A549 (cell line): ENCODE results near the gene SCGB1A1. TPM values are rescaled to one million over a fixed set of nuclear protein-coding genes. Genes with fewer than 3 reads are reported as not detected.

Source experiments
- ATAC-seq, 2 experiments: fragments of 200-7000 bp in 1 of 2; fragments of >200 bp in 1 of 2; cut with Nextera tagmentation in 1 of 2; cut with Tn5 transposase in 1 of 2; 3 replicates each; pipeline versions ENCODE4 v1.8.0 to v1.9.1; 2018 to 2020; ENCODE audit warnings: mild to moderate bottlenecking in 1 of 2, moderate library complexity in 1 of 2
- CTCF ChIA-PET: fragments of 300-600 bp; sonication (Branson Sonifier 250); formaldehyde crosslinking; extraction: SDS; loops from one replicate; lab custom pipeline; 2021; ENCODE audit warnings: antibody characterized with exemption, inconsistent platforms; lab: Yijun Ruan, JAX
- POLR2A ChIA-PET: fragments of 350-600 bp; formaldehyde crosslinking; extraction: SDS; loops from one replicate; lab custom pipeline; 2021; ENCODE audit warnings: antibody characterized with exemption, inconsistent platforms; lab: Yijun Ruan, JAX
- DNase-seq, 2 experiments: peaks; one replicate each; pipeline versions ENCODE4 v3.0.0 to v3.0.0-alpha.2; 2011 to 2016; ENCODE audit warnings: low read depth in 1 of 2, low spot score in 1 of 2
- FAIRE-seq: peaks from 2 replicates; lab custom pipeline; 2011; peaks lifted over from hg19 to GRCh38; lab: Jason Lieb, UNC
- H3K27ac ChIP-seq, 2 experiments: fragments of >200 bp; sonication (Bioruptor Twin); formaldehyde crosslinking; 3 replicates each; pipeline ENCODE4 v1.5.1; 2016 to 2017
- H3K4me1 ChIP-seq: fragments of >200 bp; sonication (Bioruptor Twin); formaldehyde crosslinking; 3 replicates; pipeline ENCODE4 v1.6.1; 2016
- H3K4me2 ChIP-seq: fragments of >200 bp; sonication (Bioruptor Twin); formaldehyde crosslinking; 3 replicates; pipeline ENCODE4 v1.6.1; 2016
- H3K4me3 ChIP-seq: fragments of >200 bp; sonication (Bioruptor Twin); formaldehyde crosslinking; 3 replicates; pipeline ENCODE4 v1.5.1; 2016
- H3K9me3 ChIP-seq: fragments of >200 bp; sonication (Bioruptor Twin); formaldehyde crosslinking; 3 replicates; pipeline ENCODE4 v1.6.1; 2016
- CEBPB ChIP-seq, 2 experiments: fragments of >200 bp in 1 of 2; sonication (Bioruptor Twin) in 1 of 2; formaldehyde crosslinking in 1 of 2; IDR thresholded peaks; 2 replicates each; pipeline ENCODE4 v1.6.1; 2012 to 2016
- CHD2 ChIP-seq: fragments of 150-350 bp; IDR thresholded peaks from 2 replicates; pipeline ENCODE4 v1.6.1; 2014; ENCODE audit warnings: low read length; ENCODE audit not compliant: partially characterized antibody
- EHMT2 ChIP-seq: fragments of 200-600 bp; sonication (generic); IDR thresholded peaks from 2 replicates; pipeline ENCODE4 v1.6.1; 2016; ENCODE audit warnings: antibody characterized with exemption, low read depth, mild to moderate bottlenecking, moderate library complexity
- EP300 ChIP-seq, 2 experiments: fragments of >200 bp; sonication (Bioruptor Twin); formaldehyde crosslinking; IDR thresholded peaks; 2 replicates in 1 of 2; 3 replicates in 1 of 2; pipeline ENCODE4 v1.6.1; 2016 to 2017
- GATA3 ChIP-seq: IDR thresholded peaks from 2 replicates; pipeline ENCODE4 v1.6.1; 2012; ENCODE audit warnings: borderline replicate concordance
- HOXA7 ChIP-seq: fragments of 250-450 bp; sonication (Bioruptor Pico); IDR thresholded peaks from 2 replicates; pipeline ENCODE4 v1.5.0; 2020; ENCODE audit warnings: mild to moderate bottlenecking, moderate library complexity
- HOXB5 ChIP-seq: fragments of 250-450 bp; sonication (Bioruptor Pico); IDR thresholded peaks from 2 replicates; pipeline ENCODE4 v1.5.0; 2020; ENCODE audit warnings: mild to moderate bottlenecking, moderate library complexity
- JUN ChIP-seq, 2 experiments: fragments of >200 bp; sonication (Bioruptor Twin); formaldehyde crosslinking; IDR thresholded peaks; 2 replicates in 1 of 2; 3 replicates in 1 of 2; pipeline ENCODE4 v1.6.1; 2016 to 2017
- KDM1A ChIP-seq: fragments of 200-600 bp; sonication (generic); IDR thresholded peaks from 2 replicates; pipeline ENCODE4 v1.6.1; 2016; ENCODE audit warnings: low read depth, mild to moderate bottlenecking
- MAFK ChIP-seq: fragments of 450-650 bp; IDR thresholded peaks from 2 replicates; pipeline ENCODE4 v1.6.1; 2014; ENCODE audit not compliant: partially characterized antibody
- MAZ ChIP-seq: fragments of 150-350 bp; IDR thresholded peaks from 2 replicates; pipeline ENCODE4 v1.6.1; 2014; ENCODE audit warnings: antibody characterized with exemption, low read depth, low read length, borderline replicate concordance
- NFE2L2 ChIP-seq: fragments of 150-350 bp; conservative IDR thresholded peaks from 2 replicates; pipeline ENCODE4 v1.6.1; 2014; ENCODE audit warnings: low read length
- NR3C1 ChIP-seq: fragments of >200 bp; sonication (Bioruptor Twin); formaldehyde crosslinking; IDR thresholded peaks from 3 replicates; pipeline ENCODE4 v1.6.1; 2017
- POLR2A ChIP-seq: IDR thresholded peaks from 2 replicates; pipeline ENCODE4 v1.6.1; 2012; ENCODE audit warnings: mild to moderate bottlenecking, low read length
- RCOR1 ChIP-seq: fragments of 150-350 bp; IDR thresholded peaks from 2 replicates; pipeline ENCODE4 v1.6.1; 2014; ENCODE audit warnings: antibody characterized with exemption, low read length, low read depth
- RFX5 ChIP-seq: fragments of 450-650 bp; IDR thresholded peaks from 2 replicates; pipeline ENCODE4 v1.7.1; 2014; ENCODE audit warnings: antibody characterized with exemption, mild to moderate bottlenecking, moderate library complexity
- RNF2 ChIP-seq: fragments of 200-600 bp; sonication (generic); IDR thresholded peaks from 2 replicates; pipeline ENCODE4 v1.6.1; 2016; ENCODE audit warnings: low read depth, mild to moderate bottlenecking, antibody characterized with exemption, moderate library complexity, borderline replicate concordance
- SMC3 ChIP-seq: fragments of >200 bp; sonication (Bioruptor Twin); formaldehyde crosslinking; IDR thresholded peaks from 3 replicates; pipeline ENCODE4 v1.6.1; 2018; ENCODE audit warnings: inconsistent platforms
- TP53 ChIP-seq: fragments of 250-450 bp; sonication (Bioruptor Pico); IDR thresholded peaks from 2 replicates; pipeline ENCODE4 v1.5.0; 2021; ENCODE audit warnings: mild to moderate bottlenecking, moderate library complexity
- ZNF302 ChIP-seq: fragments of 250-450 bp; sonication (Bioruptor Pico); IDR thresholded peaks from 2 replicates; pipeline ENCODE4 v1.9.0; 2021; ENCODE audit warnings: inconsistent platforms, mild to moderate bottlenecking, moderate library complexity
- WGBS: methylation state at CpG from one replicate; pipeline ENCODE4 v1.1.6; 2017; ENCODE audit errors: missing lambda C conversion rate; 5-methylcytosine and 5-hydroxymethylcytosine counted together
- polyA plus RNA-seq, 4 experiments: library from polyadenylated mRNA; depleted of rRNA in 3 of 4; stranded (reverse); fragments of >200 nt; fragmentation: RNase III in 1 of 4; extraction: RNeasy Plus Mini Kit Qiagen cat#74134 plus additional on column Dnase treatment in 1 of 4; gene quantifications; 2 replicates in 3 of 4; 3 replicates in 1 of 4; pipeline ENCODE4 v1.2.3, GENCODE V29; 2011 to 2017
- TF ChIP-seq, protein P1 (sequence below): IDR thresholded peaks from 2 replicates; pipeline ENCODE4 v1.6.1; 2012
- TF ChIP-seq, protein P2 (sequence below): fragments of >200 bp; sonication (Bioruptor Twin); formaldehyde crosslinking; IDR thresholded peaks from 3 replicates; pipeline ENCODE4 v1.5.1; 2016
- TF ChIP-seq, protein P3 (sequence below): fragments of >200 bp; sonication (Bioruptor Twin); formaldehyde crosslinking; IDR thresholded peaks from 3 replicates; pipeline ENCODE4 v1.6.1; 2016
- TF ChIP-seq, protein P4 (sequence below): fragments of 450-650 bp; IDR thresholded peaks from 2 replicates; pipeline ENCODE4 v1.6.1; 2014; ENCODE audit warnings: antibody characterized with exemption
- TF ChIP-seq, protein P5 (sequence below): fragments of 250-450 bp; sonication (Bioruptor Pico); IDR thresholded peaks from 2 replicates; pipeline ENCODE4 v1.5.0; 2020; ENCODE audit warnings: low read depth, mild to moderate bottlenecking, moderate library complexity

The SCGB1A1 gene
- polyA plus RNA-seq, 2 of the 4 experiments (the other 2 are of a cell fraction) = 0.47 TPM; not detected in 1

DNA sequence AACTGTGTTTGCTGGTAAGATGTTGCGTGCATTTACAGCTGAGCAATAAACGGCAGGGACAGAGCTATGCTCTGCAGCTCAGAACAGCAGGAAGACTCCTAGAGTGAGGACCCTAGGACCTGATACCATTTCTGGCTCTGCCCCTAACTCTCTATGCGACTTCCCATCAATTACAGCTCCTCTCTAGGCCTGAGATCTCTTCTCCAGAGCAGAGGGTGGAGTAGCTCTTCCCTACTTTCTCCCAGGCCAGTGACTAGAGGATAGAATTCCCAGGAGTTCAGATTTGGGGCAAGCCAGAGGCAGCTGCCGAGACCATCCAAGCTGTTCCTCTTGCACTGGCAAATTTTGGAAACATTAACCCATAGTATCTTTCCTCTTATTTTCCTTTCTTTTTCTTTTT, 12.8 kb upstream of the SCGB1A1 start:
- no peak for ATAC-seq
- TF ChIP-seq CEBPB (IDR thresholded peaks at IDR 0.05) (no peak), EP300 (IDR thresholded peaks at IDR 0.05) (no peak), MAFK (no peak), SMC3 (no peak), KDM1A (no peak), RNF2 (no peak), RCOR1 (no peak), NFE2L2 (no peak), GATA3 (no peak), EHMT2 (no peak), ZNF302 (CRISPR knock-in tag) (no peak)
- TF ChIP-seq, protein P1, sequence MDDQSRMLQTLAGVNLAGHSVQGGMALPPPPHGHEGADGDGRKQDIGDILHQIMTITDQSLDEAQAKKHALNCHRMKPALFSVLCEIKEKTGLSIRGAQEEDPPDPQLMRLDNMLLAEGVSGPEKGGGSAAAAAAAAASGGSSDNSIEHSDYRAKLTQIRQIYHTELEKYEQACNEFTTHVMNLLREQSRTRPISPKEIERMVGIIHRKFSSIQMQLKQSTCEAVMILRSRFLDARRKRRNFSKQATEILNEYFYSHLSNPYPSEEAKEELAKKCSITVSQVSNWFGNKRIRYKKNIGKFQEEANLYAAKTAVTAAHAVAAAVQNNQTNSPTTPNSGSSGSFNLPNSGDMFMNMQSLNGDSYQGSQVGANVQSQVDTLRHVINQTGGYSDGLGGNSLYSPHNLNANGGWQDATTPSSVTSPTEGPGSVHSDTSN = no peak
- TF ChIP-seq, protein P2, sequence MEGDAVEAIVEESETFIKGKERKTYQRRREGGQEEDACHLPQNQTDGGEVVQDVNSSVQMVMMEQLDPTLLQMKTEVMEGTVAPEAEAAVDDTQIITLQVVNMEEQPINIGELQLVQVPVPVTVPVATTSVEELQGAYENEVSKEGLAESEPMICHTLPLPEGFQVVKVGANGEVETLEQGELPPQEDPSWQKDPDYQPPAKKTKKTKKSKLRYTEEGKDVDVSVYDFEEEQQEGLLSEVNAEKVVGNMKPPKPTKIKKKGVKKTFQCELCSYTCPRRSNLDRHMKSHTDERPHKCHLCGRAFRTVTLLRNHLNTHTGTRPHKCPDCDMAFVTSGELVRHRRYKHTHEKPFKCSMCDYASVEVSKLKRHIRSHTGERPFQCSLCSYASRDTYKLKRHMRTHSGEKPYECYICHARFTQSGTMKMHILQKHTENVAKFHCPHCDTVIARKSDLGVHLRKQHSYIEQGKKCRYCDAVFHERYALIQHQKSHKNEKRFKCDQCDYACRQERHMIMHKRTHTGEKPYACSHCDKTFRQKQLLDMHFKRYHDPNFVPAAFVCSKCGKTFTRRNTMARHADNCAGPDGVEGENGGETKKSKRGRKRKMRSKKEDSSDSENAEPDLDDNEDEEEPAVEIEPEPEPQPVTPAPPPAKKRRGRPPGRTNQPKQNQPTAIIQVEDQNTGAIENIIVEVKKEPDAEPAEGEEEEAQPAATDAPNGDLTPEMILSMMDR = no peak
- TF ChIP-seq, protein P3, sequence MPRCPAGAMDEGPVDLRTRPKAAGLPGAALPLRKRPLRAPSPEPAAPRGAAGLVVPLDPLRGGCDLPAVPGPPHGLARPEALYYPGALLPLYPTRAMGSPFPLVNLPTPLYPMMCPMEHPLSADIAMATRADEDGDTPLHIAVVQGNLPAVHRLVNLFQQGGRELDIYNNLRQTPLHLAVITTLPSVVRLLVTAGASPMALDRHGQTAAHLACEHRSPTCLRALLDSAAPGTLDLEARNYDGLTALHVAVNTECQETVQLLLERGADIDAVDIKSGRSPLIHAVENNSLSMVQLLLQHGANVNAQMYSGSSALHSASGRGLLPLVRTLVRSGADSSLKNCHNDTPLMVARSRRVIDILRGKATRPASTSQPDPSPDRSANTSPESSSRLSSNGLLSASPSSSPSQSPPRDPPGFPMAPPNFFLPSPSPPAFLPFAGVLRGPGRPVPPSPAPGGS = no peak
- TF ChIP-seq, protein P4, sequence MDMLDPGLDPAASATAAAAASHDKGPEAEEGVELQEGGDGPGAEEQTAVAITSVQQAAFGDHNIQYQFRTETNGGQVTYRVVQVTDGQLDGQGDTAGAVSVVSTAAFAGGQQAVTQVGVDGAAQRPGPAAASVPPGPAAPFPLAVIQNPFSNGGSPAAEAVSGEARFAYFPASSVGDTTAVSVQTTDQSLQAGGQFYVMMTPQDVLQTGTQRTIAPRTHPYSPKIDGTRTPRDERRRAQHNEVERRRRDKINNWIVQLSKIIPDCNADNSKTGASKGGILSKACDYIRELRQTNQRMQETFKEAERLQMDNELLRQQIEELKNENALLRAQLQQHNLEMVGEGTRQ = no peak
- Histone ChIP-seq H3K4me3 (no peak overlapping the region), H3K4me2 (no peak overlapping the region), H3K9me3 (no peaks in the 10 kb centered on the region), H3K4me1 (peaks cover 4% of the 10 kb centered on the region; the same call in 2 of the 3 replicates), H3K27ac (no peak overlapping the region)
- DNase-seq = no peak
- ChIA-PET POLR2A (no interaction called here), CTCF (interaction anchor here (0.7 to 6.2 kb wide), 7 partner anchors 13 to 215 kb away, joined by 3 to 51 read pairs (median 4); no protein-coding TSS in a partner anchor)
- 70% methylated on average over 4 of the region's 4 CpGs for WGBS
- no peak for FAIRE-seq

DNA sequence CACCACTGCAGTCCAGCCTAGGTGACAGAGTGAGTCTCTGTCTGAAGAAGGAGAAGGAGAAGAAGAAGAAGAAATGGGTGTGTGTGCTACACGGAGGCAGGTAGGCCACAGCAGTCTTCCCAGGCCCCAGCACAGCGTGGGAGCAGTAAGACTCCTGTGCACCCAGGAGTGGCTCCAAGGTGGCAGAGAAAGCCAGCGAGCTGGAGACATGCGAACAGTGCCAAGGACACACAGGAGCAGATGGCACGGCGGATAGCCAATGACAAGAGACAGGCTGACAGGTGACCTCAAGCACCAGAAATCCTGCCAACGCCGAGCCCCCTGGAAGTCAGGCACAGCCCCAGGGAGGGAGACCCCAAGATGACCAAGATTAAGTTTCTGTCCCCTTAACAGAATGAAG, 9.0 kb upstream of the SCGB1A1 start:
- Histone ChIP-seq H3K4me2 (no peak overlapping the region), H3K4me3 (no peak overlapping the region), H3K9me3 (no peaks in the 10 kb centered on the region), H3K27ac (no peak overlapping the region), H3K4me1 (peaks cover 9% of the 10 kb centered on the region; the same call in 2 of the 3 replicates)
- ATAC-seq = no peak
- DNase-seq = no peak
- no peak for FAIRE-seq
- TF ChIP-seq, protein P5, sequence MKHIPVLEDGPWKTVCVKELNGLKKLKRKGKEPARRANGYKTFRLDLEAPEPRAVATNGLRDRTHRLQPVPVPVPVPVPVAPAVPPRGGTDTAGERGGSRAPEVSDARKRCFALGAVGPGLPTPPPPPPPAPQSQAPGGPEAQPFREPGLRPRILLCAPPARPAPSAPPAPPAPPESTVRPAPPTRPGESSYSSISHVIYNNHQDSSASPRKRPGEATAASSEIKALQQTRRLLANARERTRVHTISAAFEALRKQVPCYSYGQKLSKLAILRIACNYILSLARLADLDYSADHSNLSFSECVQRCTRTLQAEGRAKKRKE (CRISPR knock-in tag) = no peak
- TF ChIP-seq MAFK (no peak), JUN (IDR thresholded peaks at IDR 0.05) (no peak), NR3C1 (no peak), CHD2 (no peak), HOXB5 (CRISPR knock-in tag) (no peak), CEBPB (IDR thresholded peaks at IDR 0.05) (no peak), TP53 (CRISPR knock-in tag) (no peak), KDM1A (no peak), RCOR1 (no peak), HOXA7 (CRISPR knock-in tag) (no peak), RNF2 (no peak), POLR2A (no peak), RFX5 (no peak), MAZ (no peak)
- TF ChIP-seq, protein P3 = no peak
- 89% methylated on average over 8 of the region's 8 CpGs for WGBS
- POLR2A ChIA-PET = interaction anchor here (0.6 to 1.0 kb wide), 2 partner anchors 164 to 243 kb away, joined by 3 to 5 read pairs; partner anchors contain the start of genes EEF1G and INTS5
- CTCF ChIA-PET = interaction anchor here (1.0 to 9.6 kb wide), 6 partner anchors 13 to 133 kb away, joined by 3 to 86 read pairs (median 8); no protein-coding TSS in a partner anchor
